Sciatic nerve (tissue), 2 donors: ENCODE results near the gene AFF3. TPM values are rescaled to one million over a fixed set of nuclear protein-coding genes. Genes with fewer than 3 reads are reported as not detected.
"Not testable (repeated sequence)": the region's sequence is repeated elsewhere in the genome, so short reads cannot be mapped to it uniquely, and the experiment has no call there.

ENCODE experiments used
- ATAC-seq: fragments of 200-7000 bp; cut with Tn5 transposase; one replicate; pipeline ENCODE4 v1.9.1; 2020; ENCODE audit warnings: mild to moderate bottlenecking, moderate library complexity
- DNase-seq: peaks from one replicate; pipeline ENCODE4 v3.0.0-alpha.2; 2020; ENCODE audit warnings: low spot score
- intact Hi-C: fragments of 100-400 bp; cut with DNase I; formaldehyde crosslinking; loops from one replicate; pipeline ENCODE4 v1.14.2; 2022
- total RNA-seq: library from RNA; stranded (reverse); fragmentation: NEBNext Ultra II Directional; extraction: Animal tissue kit (Norgen Biotek cat#: 25700); gene quantifications from one replicate; pipeline ENCODE4 v1.2.1, GENCODE V29; 2021
- donor health status: DM: no; HTN: no; CAD: no.
- donor health status: DM: no; HTN: no; CAD: no.

The AFF3 gene
- total RNA-seq, 1 donor from 2014 or later = 14.2 TPM

GRCh38 chr2:100110614-100111000 lies 31.8 kb downstream of the AFF3 start:
- DNase-seq (no peak), ATAC-seq (no peak)
- intact Hi-C loops = no loop called here

GRCh38 chr2:100109986-100110613 lies 32.3 kb downstream of the AFF3 start:
- no peak for ATAC-seq
- DNase-seq = no peak
- intact Hi-C loops = no loop called here

GRCh38 chr2:100108648-100109020 lies 33.8 kb downstream of the AFF3 start:
- intact Hi-C loops, DNase-seq, ATAC-seq: not testable (repeated sequence)

- no peak for DNase-seq
- intact Hi-C loops = no loop called here
- no peak for ATAC-seq
These were observed 34.3 kb downstream of the AFF3 start for GRCh38 chr2:100107906-100108647.

GRCh38 chr2:100107440-100107839 lies 35.0 kb downstream of the AFF3 start:
- ATAC-seq = no peak
- no peak for DNase-seq
- intact Hi-C loops = no loop called here

DNA sequence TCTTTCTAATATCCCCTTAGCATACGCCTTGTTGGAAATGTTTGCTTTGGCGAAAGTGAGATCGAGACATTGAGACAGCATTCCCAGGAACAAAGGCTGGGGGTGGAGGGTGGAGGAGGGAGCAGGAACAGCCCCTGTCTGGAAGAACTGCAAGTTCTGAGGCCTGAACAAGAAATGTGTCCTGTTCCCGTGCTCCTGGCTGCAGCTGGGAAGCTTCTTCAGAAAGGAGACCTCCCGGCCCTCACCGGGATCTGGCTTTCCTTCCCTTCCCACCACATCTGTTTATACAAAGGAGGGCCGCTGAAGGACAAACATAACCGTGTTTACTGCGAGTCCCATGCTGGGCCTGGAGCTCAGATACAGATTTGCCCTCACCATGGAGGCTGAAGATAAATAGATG lies 35.9 kb downstream of the AFF3 start:
- intact Hi-C loops = no loop called here
- no peak for DNase-seq
- ATAC-seq = peak; percentile 84

DNA sequence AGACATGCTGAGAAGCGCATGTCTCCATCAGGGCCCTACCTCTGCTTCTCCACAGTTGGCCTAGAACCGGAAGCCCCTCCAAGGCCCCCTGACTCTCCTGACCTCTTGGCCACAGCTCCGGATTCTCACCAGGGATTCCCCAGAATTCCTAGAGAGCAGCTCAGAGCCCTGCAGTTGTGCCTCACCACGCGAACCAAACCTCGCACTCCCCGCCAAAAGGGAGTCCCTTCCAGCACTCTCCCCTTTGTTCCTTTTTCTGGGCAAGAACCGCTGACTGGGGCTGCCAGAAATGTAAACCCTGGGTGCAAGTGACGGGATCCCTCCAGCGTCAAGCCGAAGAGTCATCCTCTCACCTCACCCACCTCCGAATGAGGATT lies 36.7 kb downstream of the AFF3 start:
- peak; percentile 51 for ATAC-seq
- intact Hi-C loops = no loop called here
- no peak for DNase-seq

DNA sequence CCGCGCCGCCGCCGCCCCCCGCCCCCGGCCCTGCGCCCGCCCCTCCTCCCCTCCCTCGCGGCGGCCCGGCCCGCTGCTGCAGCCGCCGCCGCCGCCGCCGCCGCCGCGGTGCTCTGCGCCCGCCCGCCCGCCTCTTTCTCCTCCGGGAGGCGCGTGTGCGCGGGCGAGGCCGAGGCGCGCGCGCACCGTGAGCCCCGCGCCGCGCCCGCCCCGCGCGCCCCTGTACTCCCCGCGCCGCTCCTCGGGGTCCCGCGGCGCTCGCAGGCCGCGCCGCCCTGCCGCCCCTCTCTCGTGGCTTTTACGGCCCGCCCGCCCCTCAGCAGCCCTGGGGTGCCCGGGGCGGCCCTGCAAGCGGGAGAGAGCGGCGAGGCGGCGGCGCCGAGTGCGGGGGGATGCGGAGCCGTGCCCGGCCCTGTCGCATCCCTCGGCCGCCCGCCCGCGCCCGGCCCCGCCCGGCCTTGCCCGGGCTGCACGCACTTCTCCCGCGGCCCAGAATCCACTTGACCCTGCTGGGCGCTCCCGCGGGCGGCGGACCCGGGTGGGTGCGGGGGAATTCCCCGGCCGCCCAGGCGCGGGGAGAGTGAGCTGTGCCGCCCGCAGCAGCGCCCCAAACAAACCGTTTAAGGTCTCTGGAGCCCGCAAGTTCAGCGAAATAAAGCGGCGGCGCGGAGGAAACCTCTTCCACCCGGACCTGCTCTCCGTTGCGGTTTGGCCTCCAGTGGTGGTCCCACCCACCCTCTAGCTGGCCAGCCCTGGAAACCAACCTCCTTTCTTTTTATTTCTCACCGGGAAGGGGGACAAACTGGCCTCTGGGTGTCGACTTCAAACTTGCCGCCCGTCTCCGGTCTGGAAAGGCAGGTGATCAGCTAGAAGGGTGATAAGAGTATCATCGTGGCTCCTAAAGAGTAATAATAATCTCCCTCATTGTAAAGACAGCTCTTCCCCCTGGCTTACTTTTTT lies 37.4 kb downstream of the AFF3 start:
- DNase-seq (peak; percentile 58), ATAC-seq (peak; percentile 6)
- intact Hi-C loops = no loop called here

DNA sequence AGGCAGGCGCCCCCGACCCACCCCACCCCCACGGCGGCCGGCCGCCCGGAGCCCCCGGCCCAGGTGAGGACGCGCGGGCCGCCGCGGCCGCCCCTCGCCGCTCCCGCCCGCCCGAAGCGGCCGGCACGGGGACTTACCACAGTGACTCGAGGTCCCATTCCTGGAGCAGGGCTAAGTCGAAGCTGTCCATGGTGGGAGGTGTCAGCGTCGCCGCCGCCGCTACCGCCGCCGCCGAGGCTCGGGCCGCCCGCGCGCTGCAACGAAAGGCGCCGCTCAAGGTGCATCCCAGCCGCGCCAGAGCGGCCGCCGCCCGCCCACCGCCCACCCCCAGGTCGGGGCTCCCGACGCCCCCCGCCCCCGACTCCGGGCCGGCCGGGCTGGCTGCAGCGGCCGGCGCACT lies 38.1 kb downstream of the AFF3 start:
- intact Hi-C loops, ATAC-seq, DNase-seq: not testable (repeated sequence)

DNA sequence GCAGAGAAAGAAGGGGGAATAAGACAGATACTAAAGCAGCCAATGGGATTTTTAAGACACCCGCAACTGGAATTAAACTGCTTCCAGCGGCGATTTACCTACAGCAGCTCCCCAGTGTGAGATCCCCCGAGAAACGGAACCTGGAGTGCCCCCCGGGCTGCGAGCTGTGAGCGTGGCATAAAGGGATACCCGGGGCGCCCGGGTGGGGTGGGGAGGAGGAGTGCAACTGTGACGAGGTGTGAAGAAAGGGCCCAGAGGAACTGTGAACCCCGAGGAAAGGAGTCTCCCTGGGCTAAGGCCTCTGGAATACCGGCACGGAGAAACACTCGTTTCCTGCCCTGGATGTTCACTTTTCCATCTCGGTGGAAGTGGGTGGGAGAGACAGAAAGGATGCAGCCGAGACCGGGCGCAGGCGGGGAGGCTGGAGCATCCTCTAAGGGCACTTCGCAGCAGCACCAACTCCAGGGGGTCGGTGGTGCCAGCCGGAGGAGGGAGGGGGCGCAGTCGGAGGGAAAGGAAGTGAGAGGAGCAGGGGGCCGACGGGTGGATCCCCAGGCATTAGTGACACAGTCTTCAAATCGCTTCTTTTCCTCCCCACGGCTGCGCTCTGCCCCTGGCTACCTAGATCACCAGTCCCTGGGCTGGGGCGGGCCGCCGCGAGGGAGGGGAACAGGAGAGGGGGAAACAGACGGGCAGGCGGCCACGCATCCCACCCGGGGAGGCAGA lies 38.7 kb downstream of the AFF3 start:
- intact Hi-C loops, DNase-seq: not testable (repeated sequence)
- peak; percentile 11 for ATAC-seq

DNA sequence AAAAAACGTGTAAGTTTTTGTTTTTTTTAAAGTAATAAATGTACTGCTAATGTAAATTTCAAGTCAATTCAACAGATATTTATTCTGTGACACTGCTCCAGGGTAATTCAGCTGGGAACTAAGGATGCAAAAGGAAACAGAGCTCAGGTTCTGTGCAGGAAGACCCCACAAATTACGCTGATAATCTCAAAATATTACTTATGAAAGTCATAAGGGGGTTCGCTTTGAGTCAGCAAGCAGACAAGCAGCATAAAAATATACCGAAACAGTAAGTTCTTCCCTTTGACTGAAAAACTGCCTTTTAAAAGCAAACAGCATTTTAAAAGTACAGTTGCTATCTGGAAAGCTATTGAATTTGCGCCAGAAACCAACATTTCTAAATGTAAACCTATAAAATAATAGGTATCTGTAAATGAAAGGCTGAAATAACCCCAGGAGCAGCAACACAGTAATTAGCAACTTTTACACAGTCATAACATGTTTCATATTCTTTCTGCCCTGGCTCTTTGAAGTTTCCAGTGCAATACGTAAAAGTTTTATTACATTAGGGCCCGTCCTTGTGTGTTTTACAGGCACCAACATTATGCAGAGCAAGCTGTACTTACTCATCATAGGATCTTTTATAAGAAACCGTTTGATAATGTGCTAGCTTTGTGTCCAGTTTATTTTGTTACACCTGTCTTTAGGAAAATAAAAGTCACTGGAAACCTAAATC lies 39.8 kb downstream of the AFF3 start:
- intact Hi-C loops, DNase-seq, ATAC-seq: not testable (repeated sequence)

DNA sequence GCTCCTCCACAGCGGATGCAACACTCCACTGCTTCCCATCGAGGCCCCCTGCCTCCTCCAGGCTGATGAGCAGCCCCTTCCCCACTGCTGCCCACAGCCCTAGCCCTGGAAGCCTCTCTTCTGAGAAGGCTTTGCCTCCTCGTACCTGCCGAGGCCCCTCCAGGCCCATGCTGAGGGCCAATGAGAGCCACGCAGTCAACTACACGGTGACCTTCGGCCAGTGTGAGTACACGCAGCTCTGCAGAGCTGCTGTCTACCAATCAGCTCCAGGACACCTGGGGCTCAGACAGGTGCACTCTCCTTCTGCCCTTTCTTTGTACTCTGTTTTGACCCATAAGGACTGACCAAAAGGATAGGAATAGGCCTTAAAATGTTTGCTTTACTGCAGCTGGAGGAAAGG lies 43.5 kb downstream of the AFF3 start:
- intact Hi-C loops, DNase-seq, ATAC-seq: not testable (repeated sequence)

DNA sequence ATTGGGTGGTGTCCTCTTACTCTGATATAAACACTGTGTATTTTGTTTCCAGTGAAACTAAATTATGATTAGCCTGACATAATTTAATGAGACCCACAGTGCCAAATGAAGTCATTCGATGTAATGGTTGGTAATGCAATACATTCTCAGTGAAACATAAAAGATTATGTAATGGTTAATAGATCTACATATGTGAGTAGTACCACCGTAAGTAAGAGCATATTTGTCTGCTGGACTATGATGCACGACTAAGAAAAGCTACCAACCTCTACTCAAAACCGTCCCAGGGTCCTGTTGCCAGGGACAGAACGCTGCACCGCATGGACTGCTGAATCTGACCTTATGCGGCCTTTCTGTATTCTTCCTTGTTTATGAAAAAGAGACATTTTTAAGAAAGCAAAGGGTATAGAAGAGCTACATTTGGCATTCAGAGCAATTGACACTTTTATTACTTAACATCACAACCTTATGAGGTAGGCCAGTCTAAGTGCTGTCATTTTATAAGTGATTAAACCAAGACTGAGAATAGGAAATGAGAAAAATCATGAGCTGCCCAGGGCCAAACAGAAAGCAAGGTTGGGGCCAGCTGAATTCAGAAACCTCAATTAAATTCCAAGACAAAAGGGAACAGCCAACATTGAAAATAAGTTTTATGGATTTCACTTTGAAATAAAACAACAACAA lies 44.6 kb downstream of the AFF3 start:
- DNase-seq, intact Hi-C loops, ATAC-seq: not testable (repeated sequence)

DNA sequence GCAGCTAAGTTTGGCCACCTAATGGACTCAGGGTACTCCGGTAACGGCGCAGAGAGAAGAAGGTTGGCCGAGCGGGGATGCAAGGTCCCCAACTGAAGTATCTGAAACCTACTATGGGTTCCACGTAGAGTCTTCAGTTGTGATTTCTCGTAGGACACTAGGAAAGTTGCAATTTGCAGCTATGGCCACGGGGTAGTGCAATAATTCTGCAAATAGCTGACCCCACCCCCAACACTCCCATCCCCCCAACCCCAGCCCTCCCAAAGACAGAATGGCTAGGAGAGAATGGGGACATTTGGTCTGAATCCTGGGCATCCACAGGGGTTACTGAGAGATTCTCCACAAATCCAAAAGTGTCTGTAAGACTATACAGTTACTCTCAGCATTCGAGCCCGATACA lies 46.5 kb downstream of the AFF3 start:
- intact Hi-C loops, ATAC-seq, DNase-seq: not testable (repeated sequence)

- DNase-seq, intact Hi-C loops, ATAC-seq: not testable (repeated sequence)
These were observed 50.6 kb downstream of the AFF3 start for GRCh38 chr2:100091807-100092206.

GRCh38 chr2:100085744-100086143 lies 56.6 kb downstream of the AFF3 start:
- not testable (repeated sequence) for ATAC-seq

GRCh38 chr2:100083421-100084216 lies 58.8 kb downstream of the AFF3 start:
- DNase-seq, intact Hi-C loops: not testable (repeated sequence)
- peak; percentile 73 for ATAC-seq

More at GRCh38 chr2:100085744-100086143, 56.6 kb downstream of the AFF3 start:
- DNase-seq, intact Hi-C loops: not testable (repeated sequence)
